K562 (cell line): Measurements from ENCODE around the gene DIP2A. TPM values are rescaled to one million over a fixed set of nuclear protein-coding genes. Genes with fewer than 3 reads are reported as not detected.

Experiments used
- E2F3 ChIP-seq: fragments of 250-450 bp; sonication (Bioruptor Pico); IDR thresholded peaks from 2 replicates; pipeline ENCODE4 v1.4.0; 2020; ENCODE audit warnings: mild to moderate bottlenecking
- IRF9 ChIP-seq: fragments of 450-650 bp; IDR thresholded peaks from 2 replicates; pipeline ENCODE4 v1.6.1; 2016; ENCODE audit warnings: missing biosample characterization, missing genetic modification characterization
- NFATC3 ChIP-seq: fragments of 450-650 bp; IDR thresholded peaks from 2 replicates; pipeline ENCODE4 v1.6.1; 2017; ENCODE audit warnings: mild to moderate bottlenecking
- NFIC ChIP-seq: fragments of 450-650 bp; IDR thresholded peaks from 2 replicates; pipeline ENCODE4 v1.6.1; 2017; ENCODE audit warnings: mild to moderate bottlenecking, inconsistent platforms
- NFRKB ChIP-seq: fragments of 450-650 bp; IDR thresholded peaks from 2 replicates; pipeline ENCODE4 v1.6.1; 2016; ENCODE audit warnings: low read depth
- SMC3 ChIP-seq: conservative IDR thresholded peaks from 2 replicates; pipeline ENCODE4 v1.6.1; 2011; ENCODE audit warnings: low read depth, low read length, improper control_type of control experiment; ENCODE audit not compliant: insufficient read depth
- ZBTB33 ChIP-seq: sonication (generic); formaldehyde crosslinking; IDR thresholded peaks from 2 replicates; pipeline ENCODE4 v1.8.1; 2023; ENCODE audit warnings: mild to moderate bottlenecking, missing genetic modification reagents
- ZNF318 ChIP-seq, 2 experiments: fragments of 450-650 bp; IDR thresholded peaks; 2 replicates each; pipeline ENCODE4 v1.6.1; 2016; ENCODE audit warnings: mild to moderate bottlenecking in 2 of 2, borderline replicate concordance in 1 of 2, low read depth in 1 of 2, moderate library complexity in 1 of 2
- polyA plus RNA-seq, 8 experiments: library from polyadenylated mRNA; depleted of rRNA in 4 of 8; stranded (reverse) in 5 of 8; unstranded in 3 of 8; fragments of >200 nt; fragmentation: Nextera tagmentation in 2 of 8; fragmentation: Illumina TruSeq in 1 of 8; extraction: Ambion mirVana in 2 of 8; extraction: Trizol in 1 of 8; gene quantifications; 2 replicates each; pipeline versions ENCODE4 v1.2.1 to v1.2.3, GENCODE V29; 2011 to 2014; ENCODE audit warnings: inconsistent platforms in 1 of 8, missing spikeins in 1 of 8
- total RNA-seq, 7 experiments: library from RNA; depleted of rRNA in 6 of 7; stranded (reverse); fragments of >200 nt in 6 of 7; fragmentation: Illumina TruSeq in 2 of 7; extraction: Trizol in 2 of 7; gene quantifications; 2 replicates each; pipeline versions ENCODE4 v1.2.1 to v1.2.3, GENCODE V29; 2011 to 2021; ENCODE audit warnings: low replicate concordance in 1 of 7

The DIP2A gene
- total and polyA plus RNA-seq, 9 of the 15 experiments (the other 6 are each of a cell fraction or from before 2014, with no cell fraction given), result 4.3 to 34.5 (median 20.3) TPM

- TF ChIP-seq ZNF318 (IDR thresholded peaks at IDR 0.05; ENCODE audit: borderline replicate concordance in 1 of 2, low read depth in 1 of 2) (no peak), NFIC (no peak), IRF9 (no peak), NFRKB (no peak), NFATC3 (no peak), ZBTB33 (CRISPR knock-in tag) (no peak), E2F3 (no peak), SMC3 (no peak)
Measured at GRCh38 chr21:46471514-46471913, 12.8 kb downstream of the DIP2A start (continued).
